ENCODE data around the gene LHFPL3.

- TF ChIP-seq EZH2 (IDR thresholded peaks at IDR 0.05; ENCODE audit: insufficient read depth, poor library complexity, severe bottlenecking): no peak
- TF ChIP-seq EZH2phosphoT487 (IDR thresholded peaks at IDR 0.05; ENCODE audit: insufficient read depth, low read depth): no peak
Observed at GRCh38 chr7:104653825-104654401, 325.5 kb downstream of the LHFPL3 start.

All from GM23248 (cell line).